Astrocyte (in vitro differentiated cells and primary cell): Measurements from ENCODE around the gene KIAA1586.

Experiments used
- CTCF ChIP-seq: IDR thresholded peaks from 2 replicates; pipeline ENCODE4 v1.5.1; 2011; ENCODE audit warnings: low read depth, mild to moderate bottlenecking, inconsistent platforms, low read length, moderate library complexity; ENCODE audit not compliant: insufficient read depth
- EZH2 ChIP-seq: IDR thresholded peaks from 2 replicates; pipeline ENCODE4 v1.6.1; 2012; ENCODE audit warnings: mild to moderate bottlenecking, low read length, inconsistent platforms; ENCODE audit not compliant: insufficient read depth

GRCh38 chr6:57085471-57085870, 39.0 kb downstream of the KIAA1586 start:
- no peak for TF ChIP-seq CTCF
- TF ChIP-seq EZH2: no peak
